ENCODE results near the gene CCND2. TPM values are rescaled to one million over a fixed set of nuclear protein-coding genes. Genes with fewer than 3 reads are reported as not detected.

The CCND2 gene
- total and polyA plus RNA-seq, 9 donors: 4.0 to 105 (median 45.4) TPM

DNA sequence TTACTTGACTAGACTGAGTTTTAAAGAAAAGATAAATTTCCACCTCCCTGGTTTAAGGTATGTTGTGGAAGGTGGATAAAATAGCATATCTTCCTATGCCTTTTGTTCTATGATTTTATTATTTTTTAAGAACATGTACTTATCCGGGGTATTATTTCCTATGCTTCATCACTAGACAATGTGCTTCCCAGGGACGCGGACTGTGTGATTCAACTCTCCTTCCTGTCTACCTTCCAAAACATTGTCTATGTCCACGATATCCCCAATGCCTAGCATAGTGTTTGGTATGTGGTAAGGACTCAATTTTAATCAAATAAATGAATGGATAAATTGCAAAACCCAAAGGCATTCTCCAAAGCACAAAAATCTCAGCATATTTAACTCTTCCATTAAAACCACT, 8.3 kb upstream of the CCND2 start:
- no peaks in the 10 kb centered on the region for H3K27me3 ChIP-seq
- DNase-seq: no peak
- intact Hi-C loops (cut with DNase I): no loop called here
- H3K36me3 ChIP-seq: no peaks in the 10 kb centered on the region
- TF ChIP-seq POLR2A (IDR thresholded peaks at IDR 0.05): no peak
- TF ChIP-seq, protein P1, sequence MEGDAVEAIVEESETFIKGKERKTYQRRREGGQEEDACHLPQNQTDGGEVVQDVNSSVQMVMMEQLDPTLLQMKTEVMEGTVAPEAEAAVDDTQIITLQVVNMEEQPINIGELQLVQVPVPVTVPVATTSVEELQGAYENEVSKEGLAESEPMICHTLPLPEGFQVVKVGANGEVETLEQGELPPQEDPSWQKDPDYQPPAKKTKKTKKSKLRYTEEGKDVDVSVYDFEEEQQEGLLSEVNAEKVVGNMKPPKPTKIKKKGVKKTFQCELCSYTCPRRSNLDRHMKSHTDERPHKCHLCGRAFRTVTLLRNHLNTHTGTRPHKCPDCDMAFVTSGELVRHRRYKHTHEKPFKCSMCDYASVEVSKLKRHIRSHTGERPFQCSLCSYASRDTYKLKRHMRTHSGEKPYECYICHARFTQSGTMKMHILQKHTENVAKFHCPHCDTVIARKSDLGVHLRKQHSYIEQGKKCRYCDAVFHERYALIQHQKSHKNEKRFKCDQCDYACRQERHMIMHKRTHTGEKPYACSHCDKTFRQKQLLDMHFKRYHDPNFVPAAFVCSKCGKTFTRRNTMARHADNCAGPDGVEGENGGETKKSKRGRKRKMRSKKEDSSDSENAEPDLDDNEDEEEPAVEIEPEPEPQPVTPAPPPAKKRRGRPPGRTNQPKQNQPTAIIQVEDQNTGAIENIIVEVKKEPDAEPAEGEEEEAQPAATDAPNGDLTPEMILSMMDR (IDR thresholded peaks at IDR 0.05): no peak
- H3K27ac ChIP-seq: no peak overlapping the region
- no peaks in the 10 kb centered on the region for H3K4me1 ChIP-seq (ENCODE audit: insufficient read depth)
- WGBS, 3 donors: 75 to 80% (median 78%) methylated on average over 4 of the region's 4 CpGs
- H3K9me3 ChIP-seq: no peaks in the 10 kb centered on the region
- no peak overlapping the region for H3K4me3 ChIP-seq

DNA sequence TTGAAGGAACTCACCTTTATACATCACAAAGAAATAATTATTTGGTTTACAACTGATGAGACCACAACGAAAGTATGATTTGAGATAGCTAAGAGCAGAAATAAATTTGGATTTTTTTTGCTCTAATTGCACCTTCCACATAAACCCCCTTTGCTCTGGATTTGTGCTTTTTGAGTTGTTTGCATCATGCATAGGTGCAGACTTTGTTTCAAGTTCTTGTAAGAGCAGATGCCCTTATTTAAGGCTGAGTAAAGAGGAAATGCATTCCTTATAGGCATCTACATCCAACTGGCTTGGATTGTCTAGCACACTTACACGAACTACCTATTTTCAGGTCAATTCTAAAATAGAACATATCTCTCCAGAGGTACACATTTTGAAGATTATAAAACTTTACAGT, 6.6 kb upstream of the CCND2 start:
- DNase-seq: no peak
- Histone ChIP-seq H3K9me3 (no peaks in the 10 kb centered on the region), H3K4me1 (ENCODE audit: insufficient read depth) (peaks cover 5% of the 10 kb centered on the region), H3K27me3 (no peaks in the 10 kb centered on the region), H3K4me3 (no peak overlapping the region), H3K36me3 (no peaks in the 10 kb centered on the region), H3K27ac (no peak overlapping the region)
- WGBS, 3 donors: 84 to 94% (median 92%) methylated on average over 2 of the region's 2 CpGs
- intact Hi-C loops (cut with DNase I): no loop called here
- TF ChIP-seq POLR2A (IDR thresholded peaks at IDR 0.05): no peak
- no peak for TF ChIP-seq EP300 (IDR thresholded peaks at IDR 0.05)
- TF ChIP-seq, protein P1 (IDR thresholded peaks at IDR 0.05): no peak

DNA sequence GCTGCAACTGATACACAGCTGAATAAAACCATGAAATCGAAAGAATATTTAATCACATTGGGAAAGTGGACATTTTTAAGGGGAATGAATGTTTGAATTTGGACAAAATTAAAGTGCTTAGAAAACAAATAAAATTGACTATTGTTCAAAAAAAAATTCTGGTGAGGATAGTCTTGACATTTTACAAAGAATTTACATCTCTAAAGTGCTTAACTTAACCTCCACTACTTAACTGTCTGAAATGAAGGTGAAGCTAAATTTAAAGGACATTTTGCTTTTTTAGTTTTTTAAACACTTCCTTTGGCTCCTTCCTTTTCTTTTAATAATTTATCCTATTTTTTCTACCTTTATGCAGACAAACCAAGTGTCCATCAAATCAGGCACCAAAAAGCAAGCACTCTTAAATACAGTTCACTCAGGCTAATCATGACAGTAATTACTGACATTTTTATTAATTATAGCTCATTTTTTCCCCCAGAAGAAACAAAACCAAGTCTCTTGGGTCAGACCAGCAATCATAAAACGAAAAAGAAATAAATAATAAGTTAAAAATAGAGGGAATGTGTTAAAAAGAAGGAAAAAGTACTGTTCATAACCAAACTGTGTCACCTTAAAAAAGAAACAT, 5.7 kb upstream of the CCND2 start:
- 60 to 66% (median 62%) methylated on average over 2 of the region's 2 CpGs for WGBS, 3 donors
- intact Hi-C loops (cut with DNase I): no loop called here

GRCh38 chr12:4268329-4269181, 5.0 kb upstream of the CCND2 start:
- H3K36me3 ChIP-seq: no peaks in the 10 kb centered on the region
- intact Hi-C loops (cut with DNase I): no loop called here
- H3K27me3 ChIP-seq: no peaks in the 10 kb centered on the region
- H3K9me3 ChIP-seq: no peaks in the 10 kb centered on the region
- H3K4me1 ChIP-seq (ENCODE audit: insufficient read depth): peaks cover 13% of the 10 kb centered on the region
- 4% methylated on average over 26 of the region's 26 CpGs for WGBS, 3 donors
- DNase-seq: no peak
- peak overlapping the region in 1 of 2 donors; percentile 3 for H3K27ac ChIP-seq
- peak overlapping the region; percentile 43 for H3K4me3 ChIP-seq
- TF ChIP-seq, protein P1 (IDR thresholded peaks at IDR 0.05): no peak
- TF ChIP-seq EP300 (IDR thresholded peaks at IDR 0.05): no peak
- TF ChIP-seq POLR2A (IDR thresholded peaks at IDR 0.05): no peak

More for the DNA sequence above, 5.7 kb upstream of the CCND2 start:
- TF ChIP-seq POLR2A (IDR thresholded peaks at IDR 0.05) (no peak), EP300 (IDR thresholded peaks at IDR 0.05) (no peak)
- TF ChIP-seq, protein P1 (IDR thresholded peaks at IDR 0.05): no peak
- Histone ChIP-seq H3K4me3 (no peak overlapping the region), H3K27me3 (no peaks in the 10 kb centered on the region), H3K4me1 (ENCODE audit: insufficient read depth) (peaks cover 11% of the 10 kb centered on the region), H3K36me3 (no peaks in the 10 kb centered on the region), H3K27ac (no peak overlapping the region), H3K9me3 (no peaks in the 10 kb centered on the region)
- no peak for DNase-seq

All from ovary (tissue), 9 donors.